IMR-90 (cell line): Measurements from ENCODE around the gene RAB37. TPM values are rescaled to one million over a fixed set of nuclear protein-coding genes. Genes with fewer than 3 reads are reported as not detected.

Source experiments
- ATAC-seq: fragments of 200-7000 bp; cut with Tn5 transposase; 2 replicates; pipeline ENCODE4 v1.9.1; 2020; ENCODE audit warnings: low read depth, mild to moderate bottlenecking, moderate library complexity
- BruUV-seq: library from RNA; stranded (reverse); fragments of 400-500 nt; replicated peaks from 2 replicates; lab custom pipeline; 2021; lab: Mats Ljungman, UMichigan
- CTCF ChIA-PET: fragments of 300-600 bp; formaldehyde crosslinking; extraction: SDS; loops from one replicate; lab custom pipeline; 2021; ENCODE audit warnings: antibody characterized with exemption; lab: Yijun Ruan, JAX
- POLR2A ChIA-PET: fragments of 300-600 bp; sonication (Branson Sonifier 250); formaldehyde crosslinking; loops from one replicate; lab custom pipeline; 2022; ENCODE audit warnings: antibody characterized with exemption; ENCODE audit not compliant: unreplicated experiment; lab: Charles Lee
- DNase-seq: peaks from one replicate; pipeline ENCODE4 v3.0.0; 2013
- H2AFZ ChIP-seq: replicated peaks from 2 replicates; pipeline ENCODE3; 2013; ENCODE audit warnings: low read length, mild to moderate bottlenecking; ENCODE audit not compliant: poor library complexity
- H2AK5ac ChIP-seq: 2 replicates; pipeline ENCODE4 v1.6.1; 2013; ENCODE audit warnings: low read depth, low read length, inconsistent platforms
- H2AK9ac ChIP-seq: replicated peaks from 2 replicates; pipeline ENCODE3; 2013; ENCODE audit warnings: mild to moderate bottlenecking, low read depth, low read length, moderate library complexity; ENCODE audit not compliant: poor library complexity
- H2BK120ac ChIP-seq: 2 replicates; pipeline ENCODE4 v1.6.1; 2013; ENCODE audit warnings: low read depth, low read length, inconsistent platforms
- H2BK15ac ChIP-seq: 3 replicates; pipeline ENCODE4 v1.6.1; 2013; ENCODE audit warnings: low read depth, low read length, inconsistent platforms
- H2BK20ac ChIP-seq: 2 replicates; pipeline ENCODE4 v1.6.1; 2013; ENCODE audit warnings: low read depth, mild to moderate bottlenecking, inconsistent platforms, low read length, moderate library complexity
- H2BK5ac ChIP-seq: 2 replicates; pipeline ENCODE4 v1.6.1; 2013; ENCODE audit warnings: mild to moderate bottlenecking, low read depth, low read length, inconsistent platforms; ENCODE audit not compliant: poor library complexity, severe bottlenecking
- H3K14ac ChIP-seq: replicated peaks from 2 replicates; pipeline ENCODE4 v1.6.1; 2013; ENCODE audit warnings: low read depth, low read length, inconsistent platforms
- H3K18ac ChIP-seq: 2 replicates; pipeline ENCODE4 v1.6.1; 2013; ENCODE audit warnings: low read depth, low read length, control low read depth
- H3K23ac ChIP-seq: 2 replicates; pipeline ENCODE4 v1.6.1; 2013; ENCODE audit warnings: low read depth, low read length, inconsistent platforms
- H3K27ac ChIP-seq: 2 replicates; pipeline ENCODE4 v1.5.1; 2013; ENCODE audit warnings: mild to moderate bottlenecking, control low read depth, low read length; ENCODE audit not compliant: insufficient read depth
- H3K27me3 ChIP-seq: 2 replicates; pipeline ENCODE4 v1.6.1; 2013; ENCODE audit warnings: low read length; ENCODE audit not compliant: control insufficient read depth, insufficient read depth
- H3K36me3 ChIP-seq: 2 replicates; pipeline ENCODE4 v1.6.1; 2013; ENCODE audit warnings: low read length, mixed read lengths; ENCODE audit not compliant: control insufficient read depth, insufficient read depth
- H3K4ac ChIP-seq: 2 replicates; pipeline ENCODE4 v1.6.1; 2013; ENCODE audit warnings: low read depth, low read length, inconsistent platforms
- H3K4me1 ChIP-seq: 2 replicates; pipeline ENCODE4 v1.6.1; 2013; ENCODE audit warnings: low read length, mixed read lengths; ENCODE audit not compliant: control insufficient read depth, insufficient read depth
- H3K4me2 ChIP-seq: 2 replicates; pipeline ENCODE4 v1.6.1; 2013; ENCODE audit warnings: low read depth, mild to moderate bottlenecking, control low read depth, low read length, moderate library complexity
- H3K4me3 ChIP-seq: 2 replicates; pipeline ENCODE4 v1.5.1; 2013; ENCODE audit warnings: low read depth, mild to moderate bottlenecking, control low read depth, low read length, moderate library complexity; ENCODE audit not compliant: insufficient read depth
- H3K56ac ChIP-seq: 2 replicates; pipeline ENCODE4 v1.6.1; 2013; ENCODE audit warnings: low read length, inconsistent platforms; ENCODE audit not compliant: insufficient read depth; ENCODE audit errors: extremely low read depth
- H3K79me1 ChIP-seq, 2 experiments: 2 replicates each; pipeline ENCODE4 v1.6.1; 2013; ENCODE audit warnings: low read length in 2 of 2, inconsistent platforms in 1 of 2, low read depth in 1 of 2
- H3K9ac ChIP-seq: 2 replicates; pipeline ENCODE4 v1.6.1; 2013; ENCODE audit warnings: low read depth, low read length, control low read depth
- H3K9me1 ChIP-seq: 2 replicates; pipeline ENCODE4 v1.6.1; 2013; ENCODE audit warnings: low read length, inconsistent platforms; ENCODE audit not compliant: insufficient read depth
- H3K9me3 ChIP-seq: 2 replicates; pipeline ENCODE4 v1.6.1; 2013; ENCODE audit warnings: low read length; ENCODE audit not compliant: control insufficient read depth, insufficient read depth
- H4K20me1 ChIP-seq: 2 replicates; pipeline ENCODE4 v1.6.1; 2013; ENCODE audit warnings: low read length, inconsistent platforms; ENCODE audit not compliant: insufficient read depth
- H4K5ac ChIP-seq: 2 replicates; pipeline ENCODE4 v1.6.1; 2013; ENCODE audit warnings: mild to moderate bottlenecking, low read depth, low read length, control low read depth
- H4K8ac ChIP-seq, 2 experiments: 2 replicates each; pipeline ENCODE4 v1.6.1; 2013; ENCODE audit warnings: low read depth in 2 of 2, low read length in 2 of 2, control low read depth in 1 of 2, inconsistent platforms in 1 of 2
- H4K91ac ChIP-seq: 2 replicates; pipeline ENCODE4 v1.6.1; 2013; ENCODE audit warnings: low read depth, low read length, inconsistent platforms; ENCODE audit not compliant: insufficient read depth
- CEBPB ChIP-seq: IDR thresholded peaks from 2 replicates; pipeline ENCODE4 v1.6.1; 2012; ENCODE audit warnings: low read depth, low read length, improper control_type of control experiment
- MAFK ChIP-seq: IDR thresholded peaks from 2 replicates; pipeline ENCODE4 v1.6.1; 2012; ENCODE audit warnings: low read depth, low read length, improper control_type of control experiment
- MAZ ChIP-seq: IDR thresholded peaks from 2 replicates; pipeline ENCODE4 v1.6.1; 2012; ENCODE audit warnings: low read depth, mild to moderate bottlenecking, low read length, improper control_type of control experiment, moderate library complexity, borderline replicate concordance
- POLR2A ChIP-seq: IDR thresholded peaks from 2 replicates; pipeline ENCODE4 v1.6.1; 2012; ENCODE audit warnings: mild to moderate bottlenecking, low read depth, low read length
- RAD21 ChIP-seq: IDR thresholded peaks from 2 replicates; pipeline ENCODE4 v1.6.1; 2012; ENCODE audit warnings: low read length, improper control_type of control experiment
- USF2 ChIP-seq: fragments of 150-350 bp; IDR thresholded peaks from 2 replicates; pipeline ENCODE4 v1.6.1; 2017; ENCODE audit warnings: mild to moderate bottlenecking, antibody characterized with exemption, low read length, low read depth
- WGBS, 2 experiments: methylation state at CpG; one replicate each; pipeline versions ENCODE4 v1.1.5 to v1.1.7; 2013; ENCODE audit warnings: missing lambda C conversion rate in 2 of 2; ENCODE audit not compliant: insufficient read length in 1 of 2; ENCODE audit errors: extremely low coverage in 2 of 2; 5-methylcytosine and 5-hydroxymethylcytosine counted together
- dilution Hi-C: fragments of 300-500 bp; cut with HindIII; formaldehyde crosslinking; loops from one replicate; pipeline ENCODE4 v1.14.3; 2018; ENCODE audit warnings: low sequenced_read_pairs; ENCODE audit not compliant: unreplicated experiment
- in situ Hi-C: fragments of 300-500 bp; cut with MboI; formaldehyde crosslinking; loops from 3 replicates; pipeline ENCODE4 v1.14.3; 2019; ENCODE audit warnings: low sequenced_read_pairs, inconsistent platforms, mixed read lengths
- intact Hi-C: fragments of 100-400 bp; cut with micrococcal nuclease; formaldehyde crosslinking; loops from 2 replicates; pipeline ENCODE4 v1.10.0; 2022
- polyA plus RNA-seq, 3 experiments: library from polyadenylated mRNA; depleted of rRNA; stranded (reverse); fragments of >200 nt; gene quantifications; 2 replicates each; pipeline ENCODE4 v1.2.3, GENCODE V29; 2012; ENCODE audit warnings: low replicate concordance in 1 of 3
- total RNA-seq: library from RNA; depleted of rRNA; stranded (reverse); fragments of >200 nt; gene quantifications from 2 replicates; pipeline ENCODE4 v1.2.3, GENCODE V29; 2012
- TF ChIP-seq, protein P1 (sequence below): conservative IDR thresholded peaks from 2 replicates; pipeline ENCODE4 v1.5.1; 2012; ENCODE audit warnings: mild to moderate bottlenecking, low read depth, low read length, improper control_type of control experiment

The RAB37 gene
- total and polyA plus RNA-seq, 2 of the 4 experiments (the other 2 are of a cell fraction): 0.19 TPM; not detected in 1

DNA sequence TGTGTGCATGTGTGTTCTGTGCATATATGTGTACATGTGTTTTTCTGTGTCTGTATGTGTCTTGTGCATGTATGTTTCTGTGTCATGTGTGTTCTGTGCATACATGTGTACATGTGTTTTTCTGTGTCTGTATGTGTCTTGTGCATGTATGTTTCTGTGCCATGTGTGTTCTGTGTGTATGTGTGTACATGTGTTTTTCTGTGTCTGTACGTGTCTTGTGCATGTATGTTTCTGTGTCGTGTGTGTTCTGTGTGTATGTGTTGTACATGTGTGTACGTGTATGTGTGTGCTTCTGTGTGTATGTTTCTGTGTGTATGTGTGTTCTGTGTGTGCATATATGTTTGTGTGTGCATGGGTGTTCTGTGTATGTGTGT lies 8.4 kb upstream of the RAB37 start:
- DNase-seq: no peak
- H3K4ac ChIP-seq: no peak overlapping the region
- intact Hi-C loops (no loop called here), dilution Hi-C loops (no loop called here), in situ Hi-C loops (no loop called here)
- no peak overlapping the region for H3K14ac ChIP-seq
- H3K18ac ChIP-seq: no peak overlapping the region
- no peaks in the 10 kb centered on the region for H3K79me1 ChIP-seq
- H3K9me3 ChIP-seq: peaks cover 3% of the 10 kb centered on the region; the same call in 1 of the 2 replicates
- H2BK120ac ChIP-seq: no peak overlapping the region
- H4K5ac ChIP-seq: no peak overlapping the region
- no peak overlapping the region for H3K27ac ChIP-seq
- H4K8ac ChIP-seq: no peak overlapping the region
- WGBS, 2 experiments: 60% methylated on average over 3 of the region's 3 CpGs; no CpG with 5 or more reads in 1 of the 2 experiments
- no peaks in the 10 kb centered on the region for H3K9me1 ChIP-seq
- TF ChIP-seq, protein P1, sequence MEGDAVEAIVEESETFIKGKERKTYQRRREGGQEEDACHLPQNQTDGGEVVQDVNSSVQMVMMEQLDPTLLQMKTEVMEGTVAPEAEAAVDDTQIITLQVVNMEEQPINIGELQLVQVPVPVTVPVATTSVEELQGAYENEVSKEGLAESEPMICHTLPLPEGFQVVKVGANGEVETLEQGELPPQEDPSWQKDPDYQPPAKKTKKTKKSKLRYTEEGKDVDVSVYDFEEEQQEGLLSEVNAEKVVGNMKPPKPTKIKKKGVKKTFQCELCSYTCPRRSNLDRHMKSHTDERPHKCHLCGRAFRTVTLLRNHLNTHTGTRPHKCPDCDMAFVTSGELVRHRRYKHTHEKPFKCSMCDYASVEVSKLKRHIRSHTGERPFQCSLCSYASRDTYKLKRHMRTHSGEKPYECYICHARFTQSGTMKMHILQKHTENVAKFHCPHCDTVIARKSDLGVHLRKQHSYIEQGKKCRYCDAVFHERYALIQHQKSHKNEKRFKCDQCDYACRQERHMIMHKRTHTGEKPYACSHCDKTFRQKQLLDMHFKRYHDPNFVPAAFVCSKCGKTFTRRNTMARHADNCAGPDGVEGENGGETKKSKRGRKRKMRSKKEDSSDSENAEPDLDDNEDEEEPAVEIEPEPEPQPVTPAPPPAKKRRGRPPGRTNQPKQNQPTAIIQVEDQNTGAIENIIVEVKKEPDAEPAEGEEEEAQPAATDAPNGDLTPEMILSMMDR: no peak
- TF ChIP-seq POLR2A (no peak), MAFK (no peak), CEBPB (no peak), USF2 (no peak), RAD21 (no peak), MAZ (no peak)
- no peak overlapping the region for H3K4me2 ChIP-seq
- H2BK5ac ChIP-seq: peak overlapping the region; percentile 19
- no TSS peak for BruUV-seq
- no peak overlapping the region for H4K91ac ChIP-seq
- H3K56ac ChIP-seq: no peak overlapping the region
- no peaks in the 10 kb centered on the region for H3K4me1 ChIP-seq
- POLR2A ChIA-PET: no interaction called here
- ATAC-seq: no peak
- no peak overlapping the region for H3K23ac ChIP-seq
- H3K4me3 ChIP-seq: no peak overlapping the region
- CTCF ChIA-PET: no interaction called here
- no peak overlapping the region for H2BK15ac ChIP-seq
- no peak overlapping the region for H2BK20ac ChIP-seq
- H2AFZ ChIP-seq: no peak overlapping the region
- no peak overlapping the region for H2AK9ac ChIP-seq
- no peak overlapping the region for H3K9ac ChIP-seq
- no peaks in the 10 kb centered on the region for H3K36me3 ChIP-seq
- peaks cover 2% of the 10 kb centered on the region; the same call in 1 of the 2 replicates for H3K27me3 ChIP-seq
- no peaks in the 10 kb centered on the region for H4K20me1 ChIP-seq
- H2AK5ac ChIP-seq: no peak overlapping the region
